Measurements from ENCODE around the gene LGALS9. TPM values are rescaled to one million over a fixed set of nuclear protein-coding genes. Genes with fewer than 3 reads are reported as not detected.

The LGALS9 gene
- total and polyA plus RNA-seq, 2 donors (not counting 3 experiments of a cell fraction or from before 2014, with no cell fraction given): 52.4 to 65.2 TPM

DNA sequence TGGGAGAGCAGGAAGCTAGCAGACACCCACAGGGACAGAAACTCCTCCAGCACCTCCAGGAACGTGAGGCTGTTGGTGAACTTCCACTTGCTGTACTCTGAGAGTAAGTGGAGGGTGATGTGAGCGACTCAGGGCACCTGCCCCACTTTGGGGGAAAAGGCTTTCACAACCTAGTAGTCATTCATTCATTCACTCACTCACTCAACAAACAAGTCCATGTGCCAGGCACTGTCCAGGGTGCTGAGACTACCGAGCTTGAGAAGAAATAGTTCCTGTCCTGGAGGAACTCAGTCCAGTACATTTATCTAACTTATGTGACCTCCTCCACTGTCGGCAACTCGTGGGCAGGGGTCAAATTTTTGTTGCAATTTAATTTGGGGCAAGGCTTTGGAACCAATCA, 26.6 kb downstream of the LGALS9 start:
- no peak overlapping the region for H2AFZ ChIP-seq (ENCODE audit: low read depth, low read length)
- no peak overlapping the region for H3K4me2 ChIP-seq (ENCODE audit: insufficient read depth, low read length)
- ChIA-PET POLR2A (no interaction called here), CTCF (interaction anchor here (1.0 to 9.2 kb wide), 4 partner anchors 25 to 222 kb away, joined by 3 to 262 read pairs (median 4); no protein-coding TSS in a partner anchor)
- H3K4me1 ChIP-seq (ENCODE audit: control insufficient read depth, extremely low read depth, insufficient read depth, low read length): no peaks in the 10 kb centered on the region
- TF ChIP-seq POLR2AphosphoS5 (IDR thresholded peaks at IDR 0.05; ENCODE audit: insufficient read depth, low read depth, low read length): no peak
- no peak for TF ChIP-seq POLR2A (IDR thresholded peaks at IDR 0.05; ENCODE audit: low read depth, low read length)
- TF ChIP-seq JUN (IDR thresholded peaks at IDR 0.05; ENCODE audit: borderline replicate concordance, insufficient read depth, insufficient read length, low read depth): no peak
- no peak for TF ChIP-seq MAX (IDR thresholded peaks at IDR 0.05; ENCODE audit: insufficient read depth, insufficient read length)
- TF ChIP-seq CTCF (IDR thresholded peaks at IDR 0.05; ENCODE audit: extremely low read depth in 1 of 2, insufficient read depth in 1 of 2, low read depth in 1 of 2, low read length in 2 of 2): no peak
- TF ChIP-seq FOS (IDR thresholded peaks at IDR 0.05; ENCODE audit: borderline replicate concordance, insufficient read depth, low read length): no peak
- no peak for TF ChIP-seq GATA2 (IDR thresholded peaks at IDR 0.05; ENCODE audit: insufficient read depth, insufficient read length, low read depth, low read length)
- TF ChIP-seq MYC (IDR thresholded peaks at IDR 0.05; ENCODE audit: low read depth, low read length): no peak
- no peak for TF ChIP-seq EZH2 (IDR thresholded peaks at IDR 0.05; ENCODE audit: borderline replicate concordance, low read depth, low read length, severe bottlenecking)
- no peaks in the 10 kb centered on the region for H4K20me1 ChIP-seq (replicated peaks; ENCODE audit: control insufficient read depth, extremely low read depth, insufficient read depth, low read length)
- DNase-seq (ENCODE audit: low read depth, low spot score) (peak; percentile 14), FAIRE-seq (peak; percentile 60)
- no peaks in the 10 kb centered on the region for H3K36me3 ChIP-seq (ENCODE audit: control insufficient read depth in 2 of 2, extremely low read depth in 1 of 2, insufficient read depth in 2 of 2, low read length in 2 of 2)
- BruUV-seq (replicated peaks): no TSS peak
- H3K9me1 ChIP-seq (replicated peaks; ENCODE audit: control insufficient read depth, extremely low read depth, insufficient read depth, low read length): no peaks in the 10 kb centered on the region
- intact Hi-C loops (cut with micrococcal nuclease) (no loop called here), dilution Hi-C loops (cut with MboI; ENCODE audit: extremely low pct_ligation_motif_present, low sequenced_read_pairs) (no loop called here)
- H3K27ac ChIP-seq (ENCODE audit: insufficient read depth, low read depth, low read length): no peak overlapping the region
- no peaks in the 10 kb centered on the region for H3K9me3 ChIP-seq (replicated peaks; ENCODE audit: control insufficient read depth, insufficient read depth, low read length)
- H3K9ac ChIP-seq (replicated peaks; ENCODE audit: extremely low read depth, insufficient read depth, low read length): no peak overlapping the region
- no peaks in the 10 kb centered on the region for H3K27me3 ChIP-seq (ENCODE audit: control insufficient read depth in 2 of 2, insufficient read depth in 2 of 2, low read length in 2 of 2)
- H3K79me2 ChIP-seq (ENCODE audit: control insufficient read depth, insufficient read depth, low read length): no peaks in the 10 kb centered on the region
- H3K4me3 ChIP-seq (replicated peaks in 1 of 3; ENCODE audit: insufficient read depth in 1 of 3, low read depth in 1 of 3, low read length in 3 of 3): no peak overlapping the region

All from endothelial cell of umbilical vein (primary cell).